ENCODE measurements around the gene EPHA2. TPM values are rescaled to one million over a fixed set of nuclear protein-coding genes. Genes with fewer than 3 reads are reported as not detected.

EPHA2 gene
- total and polyA plus RNA-seq, 12 donors = 0.83 to 49.5 (median 14.8) TPM

- Histone ChIP-seq H3K27ac (no peak overlapping the region), H3K4me3 (no peak overlapping the region), H3K4me1 (replicated peaks in 1 of 2) (peaks cover 0 to 5% of the 10 kb centered on the region in 2 donors), H3K36me3 (replicated peaks in 1 of 2) (no peaks in the 10 kb centered on the region), H3K9me3 (replicated peaks in 1 of 3) (no peaks in the 10 kb centered on the region), H3K27me3 (no peaks in the 10 kb centered on the region)
- no peak for DNase-seq
- WGBS, 4 donors = 69 to 100% (median 75%) methylated on average over 1 to 6 of the region's 6 CpGs
- TF ChIP-seq POLR2A (IDR thresholded peaks at IDR 0.05) = no peak
- no peak for TF ChIP-seq CTCF (IDR thresholded peaks at IDR 0.05)
- intact Hi-C loops (cut with DNase I) = no loop called here
Observed at GRCh38 chr1:16115468-16115983, 40.3 kb downstream of the EPHA2 start.

DNA sequence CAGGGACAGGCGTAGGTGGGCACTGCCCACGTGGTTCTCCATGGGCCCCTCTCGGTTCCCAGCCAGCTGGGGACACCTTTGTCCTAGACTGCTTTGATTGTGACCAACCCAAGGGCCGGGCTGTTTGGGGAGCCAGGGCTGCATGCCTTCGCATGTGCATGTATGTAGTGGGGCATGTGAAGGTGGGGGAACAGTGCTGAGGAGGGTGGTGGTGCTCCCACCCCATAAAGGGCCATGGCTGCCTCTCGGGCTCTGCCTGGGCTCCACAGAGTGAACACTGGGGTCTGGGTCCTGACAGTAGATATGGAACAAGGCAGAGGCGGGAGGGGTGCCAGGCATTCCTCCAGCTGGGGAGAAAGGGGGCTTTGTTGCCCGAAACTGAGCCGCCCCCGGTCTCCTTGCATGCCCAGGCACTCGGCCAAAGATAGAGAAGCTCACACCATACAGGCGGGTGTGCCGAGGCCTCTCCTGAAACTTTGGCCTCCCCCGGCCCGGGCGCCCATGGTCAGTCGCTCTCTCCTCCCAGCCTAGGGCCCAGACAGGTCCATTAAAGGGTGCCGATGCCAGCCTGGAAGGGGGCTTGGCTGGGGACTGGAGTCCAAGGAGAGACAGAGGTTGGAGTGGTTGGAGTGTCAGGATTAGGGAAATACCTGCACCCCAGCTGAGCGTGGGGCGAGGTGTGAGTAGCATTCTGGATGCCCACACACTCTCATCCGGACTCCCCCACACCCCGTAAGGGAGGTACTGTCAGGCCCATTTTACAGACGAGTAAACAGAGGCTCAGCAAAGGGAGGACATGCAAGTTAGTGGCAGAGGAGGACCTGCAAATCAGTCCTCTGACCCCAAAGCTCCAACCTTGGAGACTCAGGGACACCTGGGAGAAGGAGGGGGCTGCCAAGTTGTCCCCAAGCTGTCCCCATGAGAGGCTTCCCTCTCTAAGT is 41.1 kb downstream of the EPHA2 start:
- TF ChIP-seq CTCF (IDR thresholded peaks at IDR 0.05) (no peak), POLR2A (IDR thresholded peaks at IDR 0.05) (no peak)
- peaks cover 0 to 5% of the 10 kb centered on the region in 2 donors for H3K4me1 ChIP-seq (replicated peaks in 1 of 2)
- no peak overlapping the region for H3K4me3 ChIP-seq
- no peaks in the 10 kb centered on the region for H3K27me3 ChIP-seq
- no peaks in the 10 kb centered on the region for H3K9me3 ChIP-seq (replicated peaks in 1 of 3)
- H3K27ac ChIP-seq = no peak overlapping the region
- no peak for DNase-seq
- intact Hi-C loops (cut with DNase I) = no loop called here
- WGBS, 4 donors = 78 to 94% (median 90%) methylated on average over 17 to 23 of the region's 23 CpGs
- no peaks in the 10 kb centered on the region for H3K36me3 ChIP-seq (replicated peaks in 1 of 2)

DNA sequence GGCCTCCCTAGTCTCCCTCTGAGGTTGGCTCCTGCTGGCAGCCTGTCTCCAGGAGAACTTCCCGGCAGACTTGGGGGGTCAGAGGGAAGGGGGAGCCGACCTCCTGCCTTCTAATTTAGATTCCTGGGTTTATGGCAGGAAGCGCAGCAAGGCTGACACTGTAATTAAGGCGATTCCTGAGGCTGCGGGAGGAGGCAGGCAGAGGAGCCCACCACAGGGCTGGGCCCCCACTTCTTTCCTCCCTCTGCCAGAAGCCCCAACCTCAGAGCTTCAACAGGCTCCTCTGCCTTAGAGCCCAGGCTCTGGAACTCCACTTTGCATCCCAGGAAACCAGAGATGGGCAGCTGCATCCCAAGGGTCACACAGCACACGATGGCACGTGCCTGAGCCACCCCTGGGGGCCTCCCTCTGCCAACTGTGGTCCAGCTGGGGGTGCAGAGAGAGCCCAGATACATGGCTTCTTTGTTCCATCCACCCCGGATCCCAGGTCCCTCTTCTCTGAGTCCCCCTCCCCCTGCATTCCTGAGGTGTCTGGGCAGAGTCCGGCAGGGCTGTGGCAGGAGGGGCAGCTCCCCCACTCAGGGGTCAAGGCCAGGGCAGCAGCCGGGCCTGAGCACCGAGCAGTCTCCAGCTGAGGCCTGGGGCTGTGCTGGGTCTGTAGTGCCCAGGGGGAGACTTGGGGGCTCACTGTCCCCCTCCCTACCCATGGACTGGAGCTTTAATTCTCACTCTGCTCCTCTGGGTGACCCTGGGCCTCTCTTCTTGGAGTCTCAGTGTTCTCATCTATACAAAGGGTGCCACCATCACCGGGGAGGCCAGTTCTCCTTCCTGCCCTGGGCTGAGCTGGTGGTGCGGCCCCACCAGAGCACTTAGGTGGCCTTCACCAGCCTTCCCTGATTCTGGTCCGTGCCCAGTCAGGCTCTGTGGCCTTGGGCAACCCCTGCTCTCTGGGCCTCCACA is 43.0 kb downstream of the EPHA2 start:
- no peak for TF ChIP-seq POLR2A (IDR thresholded peaks at IDR 0.05)
- no peak for TF ChIP-seq CTCF (IDR thresholded peaks at IDR 0.05)
- WGBS, 4 donors = 62 to 74% (median 70%) methylated on average over 7 to 14 of the region's 14 CpGs
- peak in 1 of 7 donors; percentile 30 for DNase-seq
- H3K4me3 ChIP-seq = no peak overlapping the region
- H3K27me3 ChIP-seq = no peaks in the 10 kb centered on the region
- H3K27ac ChIP-seq = no peak overlapping the region
- intact Hi-C loops (cut with DNase I) = no loop called here
- H3K36me3 ChIP-seq (replicated peaks in 1 of 2) = no peaks in the 10 kb centered on the region
- peaks cover 0 to 5% of the 10 kb centered on the region in 2 donors for H3K4me1 ChIP-seq (replicated peaks in 1 of 2)
- H3K9me3 ChIP-seq (replicated peaks in 1 of 3) = peaks cover 0 to 5% (median 0%) of the 10 kb centered on the region in 3 donors

All from adrenal gland (tissue), 12 donors.